Measurements from ENCODE around the gene CCDC47.

CCDC47 gene

DNA sequence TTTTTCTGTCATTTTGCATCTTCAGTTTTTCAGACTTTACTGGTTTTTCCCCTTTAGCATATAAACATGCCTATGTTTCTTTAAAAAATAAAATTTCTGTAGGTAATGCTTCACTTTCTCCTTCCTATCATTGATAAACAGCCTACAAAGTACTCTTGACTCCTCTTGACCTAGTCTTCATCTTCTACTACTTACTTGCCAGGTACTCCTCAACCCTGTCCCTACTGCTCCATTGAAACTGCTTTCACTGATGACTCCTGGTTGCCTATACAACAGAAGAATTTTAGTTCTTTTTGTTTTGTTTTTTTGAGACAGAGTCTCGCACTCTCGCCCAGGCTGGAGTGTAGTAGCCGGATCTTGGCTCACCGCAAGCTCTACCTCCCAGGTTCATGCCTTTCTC is 7.5 kb upstream of the CCDC47 start:
- no peak overlapping the region for H3K27ac ChIP-seq
- peaks cover 99% of the 10 kb centered on the region for H3K79me2 ChIP-seq (ENCODE audit: insufficient read depth, low read depth)
- no peaks in the 10 kb centered on the region for H3K27me3 ChIP-seq (ENCODE audit: insufficient read depth, low read depth)
- no peak overlapping the region for H3K4me2 ChIP-seq
- no peak overlapping the region for H2AFZ ChIP-seq (ENCODE audit: low read depth)
- no peak overlapping the region for H3K9ac ChIP-seq
- H3K36me3 ChIP-seq (ENCODE audit: insufficient read depth) = no peaks in the 10 kb centered on the region
- peaks cover 7% of the 10 kb centered on the region; the same call in 1 of the 2 replicates for H4K20me1 ChIP-seq (ENCODE audit: insufficient read depth)
- H3K4me3 ChIP-seq (IDR thresholded peaks at IDR 0.05; ENCODE audit: insufficient read depth, low read depth, low read length) = no peak overlapping the region
- TF ChIP-seq, protein P1, sequence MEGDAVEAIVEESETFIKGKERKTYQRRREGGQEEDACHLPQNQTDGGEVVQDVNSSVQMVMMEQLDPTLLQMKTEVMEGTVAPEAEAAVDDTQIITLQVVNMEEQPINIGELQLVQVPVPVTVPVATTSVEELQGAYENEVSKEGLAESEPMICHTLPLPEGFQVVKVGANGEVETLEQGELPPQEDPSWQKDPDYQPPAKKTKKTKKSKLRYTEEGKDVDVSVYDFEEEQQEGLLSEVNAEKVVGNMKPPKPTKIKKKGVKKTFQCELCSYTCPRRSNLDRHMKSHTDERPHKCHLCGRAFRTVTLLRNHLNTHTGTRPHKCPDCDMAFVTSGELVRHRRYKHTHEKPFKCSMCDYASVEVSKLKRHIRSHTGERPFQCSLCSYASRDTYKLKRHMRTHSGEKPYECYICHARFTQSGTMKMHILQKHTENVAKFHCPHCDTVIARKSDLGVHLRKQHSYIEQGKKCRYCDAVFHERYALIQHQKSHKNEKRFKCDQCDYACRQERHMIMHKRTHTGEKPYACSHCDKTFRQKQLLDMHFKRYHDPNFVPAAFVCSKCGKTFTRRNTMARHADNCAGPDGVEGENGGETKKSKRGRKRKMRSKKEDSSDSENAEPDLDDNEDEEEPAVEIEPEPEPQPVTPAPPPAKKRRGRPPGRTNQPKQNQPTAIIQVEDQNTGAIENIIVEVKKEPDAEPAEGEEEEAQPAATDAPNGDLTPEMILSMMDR (conservative IDR thresholded peaks at IDR 0.05; ENCODE audit: low read depth, low read length) = no peak
- peaks cover 20% of the 10 kb centered on the region for H3K4me1 ChIP-seq (ENCODE audit: low read depth, poor library complexity, severe bottlenecking)

DNA sequence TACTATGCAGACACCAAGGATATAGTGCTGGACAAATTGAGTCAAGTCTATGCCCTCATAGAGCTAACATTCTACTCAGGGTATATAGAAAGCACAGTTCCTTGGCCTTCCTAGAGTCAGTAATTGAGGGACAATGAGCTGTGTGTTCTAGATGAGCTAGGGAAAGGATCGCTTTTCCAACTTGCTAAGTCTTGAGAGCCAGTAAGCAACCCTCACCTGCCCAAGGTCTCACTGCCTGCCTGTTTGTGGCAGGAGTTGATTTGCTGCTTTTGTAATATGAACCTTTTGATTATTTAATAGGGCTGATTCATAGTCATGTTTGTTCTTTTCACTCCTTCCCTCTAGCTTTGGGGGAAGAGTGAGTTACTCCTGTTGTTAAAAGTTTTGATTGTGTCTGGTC is 7.1 kb upstream of the CCDC47 start:
- H3K36me3 ChIP-seq (ENCODE audit: insufficient read depth) = no peaks in the 10 kb centered on the region

DNA sequence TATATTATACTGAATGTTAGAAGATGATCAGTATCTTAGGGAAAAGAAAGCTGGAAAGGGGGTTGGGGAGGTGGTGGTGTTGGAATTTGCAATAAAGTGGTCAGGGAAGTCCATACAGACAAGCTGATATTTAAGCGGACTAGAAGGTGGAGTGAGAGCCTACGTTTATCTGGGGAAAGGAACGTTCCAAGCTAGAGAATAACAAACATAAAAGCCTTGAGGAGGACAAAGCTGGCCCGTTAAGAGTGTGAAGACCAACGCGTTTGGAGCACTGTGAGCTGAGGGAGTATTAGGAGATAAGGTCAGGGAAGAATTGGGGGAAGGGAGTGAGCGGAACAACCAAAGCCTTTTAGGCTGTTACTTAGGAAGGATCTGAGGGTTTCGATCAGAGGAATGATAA is 2.0 kb upstream of the CCDC47 start:
- TF ChIP-seq, protein P1 (conservative IDR thresholded peaks at IDR 0.05; ENCODE audit: low read depth, low read length) = no peak
- Histone ChIP-seq H3K27ac (peak overlapping the region; percentile 92; the same call in 1 of the 2 replicates), H3K79me2 (ENCODE audit: insufficient read depth, low read depth) (peaks cover 92% of the 10 kb centered on the region), H3K36me3 (ENCODE audit: insufficient read depth) (no peaks in the 10 kb centered on the region), H2AFZ (ENCODE audit: low read depth) (no peak overlapping the region), H3K4me2 (peak overlapping the region; percentile 86), H3K4me1 (ENCODE audit: low read depth, poor library complexity, severe bottlenecking) (peaks cover 37% of the 10 kb centered on the region), H3K27me3 (ENCODE audit: insufficient read depth, low read depth) (no peaks in the 10 kb centered on the region), H3K9ac (peak overlapping the region; percentile 88; the same call in 1 of the 2 replicates), H4K20me1 (ENCODE audit: insufficient read depth) (peaks cover 7% of the 10 kb centered on the region; the same call in 1 of the 2 replicates), H3K4me3 (IDR thresholded peaks at IDR 0.05; ENCODE audit: insufficient read depth, low read depth, low read length) (no peak overlapping the region)

More for the DNA sequence above, 7.1 kb upstream of the CCDC47 start:
- peaks cover 24% of the 10 kb centered on the region for H3K4me1 ChIP-seq (ENCODE audit: low read depth, poor library complexity, severe bottlenecking)
- no peaks in the 10 kb centered on the region for H3K27me3 ChIP-seq (ENCODE audit: insufficient read depth, low read depth)
- H3K4me3 ChIP-seq (IDR thresholded peaks at IDR 0.05; ENCODE audit: insufficient read depth, low read depth, low read length) = no peak overlapping the region
- peaks cover 7% of the 10 kb centered on the region; the same call in 1 of the 2 replicates for H4K20me1 ChIP-seq (ENCODE audit: insufficient read depth)
- TF ChIP-seq, protein P1 (conservative IDR thresholded peaks at IDR 0.05; ENCODE audit: low read depth, low read length) = no peak
- no peak overlapping the region for H3K27ac ChIP-seq
- H3K9ac ChIP-seq = no peak overlapping the region
- no peak overlapping the region for H3K4me2 ChIP-seq
- H3K79me2 ChIP-seq (ENCODE audit: insufficient read depth, low read depth) = peaks cover 99% of the 10 kb centered on the region
- no peak overlapping the region for H2AFZ ChIP-seq (ENCODE audit: low read depth)

DNA sequence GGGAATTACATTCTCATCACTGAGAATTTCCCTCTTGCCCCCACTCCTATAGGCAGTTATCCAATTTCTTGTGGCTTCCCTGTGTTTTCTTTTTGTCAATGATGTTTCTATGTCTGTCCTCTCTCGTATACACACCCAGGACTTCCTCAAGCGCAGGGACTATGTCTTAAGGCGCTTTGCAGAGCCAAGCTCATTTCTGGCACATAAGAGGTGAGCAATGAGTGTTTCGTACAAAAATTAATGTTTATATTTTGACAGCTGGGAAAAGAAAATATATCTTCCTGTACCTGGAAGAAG is 1.5 kb upstream of the CCDC47 start:
- no peaks in the 10 kb centered on the region for H3K27me3 ChIP-seq (ENCODE audit: insufficient read depth, low read depth)
- no peak overlapping the region for H2AFZ ChIP-seq (ENCODE audit: low read depth)
- H4K20me1 ChIP-seq (ENCODE audit: insufficient read depth) = peaks cover 7% of the 10 kb centered on the region; the same call in 1 of the 2 replicates
- H3K79me2 ChIP-seq (ENCODE audit: insufficient read depth, low read depth) = peaks cover 92% of the 10 kb centered on the region
- peak overlapping the region; percentile 88; the same call in 1 of the 2 replicates for H3K9ac ChIP-seq
- peaks cover 36% of the 10 kb centered on the region for H3K4me1 ChIP-seq (ENCODE audit: low read depth, poor library complexity, severe bottlenecking)
- H3K4me2 ChIP-seq = peak overlapping the region; percentile 86
- no peak overlapping the region for H3K4me3 ChIP-seq (IDR thresholded peaks at IDR 0.05; ENCODE audit: insufficient read depth, low read depth, low read length)
- TF ChIP-seq, protein P1 (conservative IDR thresholded peaks at IDR 0.05; ENCODE audit: low read depth, low read length) = no peak
- peak overlapping the region; percentile 92; the same call in 1 of the 2 replicates for H3K27ac ChIP-seq
- H3K36me3 ChIP-seq (ENCODE audit: insufficient read depth) = no peaks in the 10 kb centered on the region
